Endometrial microvascular endothelial cells (primary cell): ENCODE results near the gene CLPTM1L. TPM values are rescaled to one million over a fixed set of nuclear protein-coding genes. Genes with fewer than 3 reads are reported as not detected.
"Not testable (repeated sequence)": the region's sequence is repeated elsewhere in the genome, so short reads cannot be mapped to it uniquely, and the experiment has no call there.

Source experiments
- in situ Hi-C: cut with HindIII; loops from 2 replicates; pipeline ENCODE4 v1.10.0; 2017; ENCODE audit warnings: low sequenced_read_pairs, low pct_unique_long_range_greater_than_20kb; ENCODE audit errors: inconsistent ontology term
- total RNA-seq: library from RNA; depleted of rRNA; stranded (reverse); fragments of >200 nt; gene quantifications from one replicate; pipeline ENCODE4 v1.2.3, GENCODE V29; 2015; ENCODE audit errors: inconsistent ontology term

CLPTM1L gene
- total RNA-seq, 1 donor from 2014 or later: 173 TPM

GRCh38 chr5:1333986-1334385, 10.9 kb downstream of the CLPTM1L start:
- in situ Hi-C loops: no loop called here

GRCh38 chr5:1333286-1333685, 11.6 kb downstream of the CLPTM1L start:
- in situ Hi-C loops: not testable (repeated sequence)

GRCh38 chr5:1332461-1333001, 12.4 kb downstream of the CLPTM1L start:
- in situ Hi-C loops: no loop called here

GRCh38 chr5:1331861-1332405, 13.0 kb downstream of the CLPTM1L start:
- in situ Hi-C loops: no loop called here

GRCh38 chr5:1330847-1331831, 13.8 kb downstream of the CLPTM1L start:
- in situ Hi-C loops: no loop called here

GRCh38 chr5:1330146-1330846, 14.6 kb downstream of the CLPTM1L start:
- in situ Hi-C loops: no loop called here

- in situ Hi-C loops: no loop called here
These were observed 15.8 kb downstream of the CLPTM1L start for GRCh38 chr5:1329111-1329579.

GRCh38 chr5:1328237-1329110, 16.4 kb downstream of the CLPTM1L start:
- in situ Hi-C loops: not testable (repeated sequence)

- in situ Hi-C loops: not testable (repeated sequence)
These were observed 17.8 kb downstream of the CLPTM1L start for GRCh38 chr5:1326901-1327756.

- in situ Hi-C loops: not testable (repeated sequence)
These were observed 18.4 kb downstream of the CLPTM1L start for GRCh38 chr5:1326532-1326875.

GRCh38 chr5:1325870-1326531, 18.9 kb downstream of the CLPTM1L start:
- in situ Hi-C loops: no loop called here

GRCh38 chr5:1325191-1325741, 19.6 kb downstream of the CLPTM1L start:
- in situ Hi-C loops: no loop called here

- in situ Hi-C loops: no loop called here
These were observed 20.1 kb downstream of the CLPTM1L start for GRCh38 chr5:1324719-1325190.

- in situ Hi-C loops: no loop called here
These were observed 20.6 kb downstream of the CLPTM1L start for GRCh38 chr5:1324301-1324700.

- in situ Hi-C loops: no loop called here
These were observed 21.1 kb downstream of the CLPTM1L start for GRCh38 chr5:1323803-1324173.

- in situ Hi-C loops: no loop called here
These were observed 21.7 kb downstream of the CLPTM1L start for GRCh38 chr5:1322955-1323802.
